HL-60/S4 treated with retinoic acid at 250 ng/mL for 4 days and 3 days (cell line): ENCODE results near the gene VAPB.

Source experiments
- in situ Hi-C: fragments of 300-500 bp; cut with MboI; formaldehyde crosslinking; loops from 2 replicates; pipeline ENCODE4 v1.7.0; 2022; ENCODE audit warnings: low sequenced_read_pairs

Gene VAPB

DNA sequence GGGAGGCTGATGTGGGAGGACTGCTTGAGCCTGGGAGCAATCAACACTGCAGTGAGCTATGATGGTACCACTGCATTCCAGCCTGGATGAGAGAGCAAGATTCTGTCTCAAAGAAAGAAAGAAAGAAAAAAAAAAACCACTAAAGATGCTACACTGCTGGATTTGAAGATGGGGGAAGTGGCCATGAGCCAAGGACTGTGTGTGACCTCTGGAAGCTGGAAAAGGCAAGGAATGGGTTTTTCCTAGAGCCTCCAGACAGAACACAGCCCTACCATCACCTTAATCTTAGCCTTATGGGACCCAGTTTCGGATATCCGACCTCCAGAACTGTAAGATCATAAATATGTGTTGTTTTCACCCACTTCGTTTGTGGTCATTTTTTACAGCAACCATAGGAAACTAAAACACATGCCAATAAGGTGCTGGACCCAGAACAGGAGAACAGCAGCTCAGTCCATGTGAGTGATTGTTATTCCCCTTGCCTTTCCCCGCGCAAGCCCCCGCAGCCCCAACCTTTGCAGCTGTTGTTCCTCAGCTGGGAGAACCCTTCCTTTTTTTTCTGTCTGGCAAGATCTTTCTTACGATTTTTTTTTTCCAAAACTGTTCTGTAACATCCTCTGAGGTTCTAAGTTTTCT, 11.1 kb upstream of the VAPB start:
- in situ Hi-C loops, result no loop called here

DNA sequence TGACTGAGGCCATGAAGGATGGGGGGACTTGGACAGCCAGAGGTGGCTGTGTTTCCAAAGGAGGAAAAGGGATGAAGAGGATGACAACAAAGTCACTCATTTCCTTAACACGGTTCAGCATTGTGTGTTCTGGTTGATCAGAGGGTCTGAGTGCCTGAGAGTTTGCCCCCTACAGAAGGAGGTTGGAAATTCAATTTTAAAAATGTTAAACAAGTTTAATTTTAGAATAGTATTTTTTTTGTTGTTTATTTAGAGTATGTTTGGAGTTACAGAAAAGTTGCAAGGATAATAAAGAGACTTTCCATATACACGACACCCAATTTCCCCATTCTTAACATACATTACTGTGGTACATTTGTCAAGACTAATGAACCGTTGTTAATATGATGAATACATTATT, 10.3 kb upstream of the VAPB start:
- in situ Hi-C loops, result no loop called here

DNA sequence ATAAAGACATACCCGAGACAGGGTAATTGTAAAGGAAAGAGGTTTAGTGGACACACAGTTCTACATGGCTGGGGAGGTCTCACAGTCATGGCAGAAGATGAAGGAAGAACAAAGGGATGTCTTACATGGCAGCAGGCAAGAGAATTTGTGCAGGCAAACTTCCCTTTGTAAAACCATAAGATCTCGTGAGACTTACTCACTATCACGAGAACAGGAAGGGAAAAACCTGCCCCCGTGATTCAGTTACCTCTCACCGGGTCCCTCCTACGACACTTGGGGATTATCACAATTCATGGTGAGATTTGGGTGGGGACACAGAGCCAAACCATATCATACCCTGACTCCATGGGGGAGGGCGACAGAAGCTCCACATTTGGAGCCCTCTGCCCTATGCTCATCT, 7.4 kb upstream of the VAPB start:
- in situ Hi-C loops, result no loop called here

DNA sequence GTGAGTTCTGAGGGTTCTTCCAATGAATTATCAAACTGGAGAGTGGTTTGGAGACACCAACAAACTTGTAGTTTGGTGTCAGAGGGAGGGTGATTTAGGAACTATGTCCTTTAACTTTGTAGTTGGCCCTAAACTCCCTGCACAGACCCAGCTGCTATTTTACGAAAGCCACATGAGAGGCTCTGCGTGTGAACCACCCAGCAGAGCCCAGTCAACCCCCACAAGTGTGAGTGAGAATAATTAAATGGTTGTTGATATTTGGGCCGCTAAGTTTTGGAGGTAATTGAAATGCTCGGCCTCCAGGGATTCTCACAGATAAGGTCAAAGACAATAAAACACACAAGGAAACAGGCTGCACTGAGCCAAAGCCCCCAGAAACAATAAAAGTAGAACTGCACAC, 6.9 kb upstream of the VAPB start:
- in situ Hi-C loops, result no loop called here

DNA sequence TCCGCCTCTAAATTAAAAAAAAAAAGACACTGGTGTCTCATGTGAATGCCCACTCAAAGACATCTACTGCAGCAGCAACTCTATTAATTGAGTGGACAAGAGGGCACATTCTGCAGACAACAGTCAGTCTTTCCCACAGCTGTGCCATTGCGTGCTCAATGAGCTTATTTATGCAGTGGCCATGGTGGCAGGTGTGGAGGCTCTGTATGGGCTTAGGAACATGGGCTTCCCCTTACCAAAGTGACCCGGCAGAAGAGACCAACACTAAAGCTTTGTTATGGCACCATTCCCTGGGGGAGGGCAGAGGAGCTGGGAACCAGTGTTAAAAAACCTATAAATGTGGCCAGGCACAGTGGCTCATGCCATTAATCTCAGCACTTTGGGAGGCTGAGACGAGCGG, 4.2 kb upstream of the VAPB start:
- in situ Hi-C loops, result no loop called here

DNA sequence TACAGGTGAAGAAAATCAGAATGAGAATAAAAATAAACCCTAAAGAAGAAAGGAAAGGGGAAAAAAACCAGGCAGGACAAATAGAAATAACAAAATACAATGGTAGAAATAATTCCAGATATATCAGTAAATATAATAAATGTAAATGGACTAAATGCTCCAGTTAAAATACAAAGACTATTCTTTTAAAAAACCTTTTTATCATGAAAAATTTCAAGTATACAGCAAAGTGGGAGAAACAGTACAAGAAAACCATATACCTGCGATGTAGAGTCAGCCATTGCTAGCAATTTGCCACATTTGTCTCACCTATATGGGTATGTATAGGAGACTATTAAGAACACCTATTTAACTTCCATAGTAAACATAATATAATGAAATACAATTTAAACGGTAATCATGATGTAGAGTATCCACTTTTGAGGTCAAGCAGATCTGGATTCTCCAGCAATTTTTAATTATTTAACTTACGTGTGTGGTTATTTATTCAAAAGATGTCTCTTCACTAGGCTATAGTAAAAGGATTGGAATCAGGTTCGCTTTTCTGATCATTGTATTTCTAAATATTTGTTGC, 914 bp upstream of the VAPB start:
- in situ Hi-C loops, result no loop called here

DNA sequence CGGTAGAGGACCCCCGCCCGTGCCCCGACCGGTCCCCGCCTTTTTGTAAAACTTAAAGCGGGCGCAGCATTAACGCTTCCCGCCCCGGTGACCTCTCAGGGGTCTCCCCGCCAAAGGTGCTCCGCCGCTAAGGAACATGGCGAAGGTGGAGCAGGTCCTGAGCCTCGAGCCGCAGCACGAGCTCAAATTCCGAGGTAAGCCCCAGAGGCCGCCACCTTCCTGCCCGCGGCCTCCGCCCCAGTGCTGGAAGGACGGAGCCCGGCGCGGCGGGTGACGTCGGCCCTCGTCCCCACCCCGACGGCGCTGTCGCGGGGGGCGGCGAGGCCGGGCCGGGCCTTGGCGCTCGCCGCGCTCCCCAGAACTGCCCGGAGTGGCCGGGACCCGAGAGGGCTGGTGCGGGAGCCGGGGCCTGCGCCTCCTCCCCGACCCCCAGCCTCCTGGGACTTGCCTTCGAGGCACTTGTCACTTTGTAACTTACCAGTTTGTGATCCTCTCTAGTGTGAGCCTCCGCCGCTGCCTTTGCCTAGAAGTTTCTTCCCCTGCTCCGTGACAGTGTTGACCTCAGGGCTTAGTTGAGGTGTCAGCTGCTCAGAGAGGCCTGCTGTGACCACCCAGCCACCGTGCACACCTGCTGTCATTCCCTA, 417 bp downstream of the VAPB start:
- in situ Hi-C loops, result no loop called here

DNA sequence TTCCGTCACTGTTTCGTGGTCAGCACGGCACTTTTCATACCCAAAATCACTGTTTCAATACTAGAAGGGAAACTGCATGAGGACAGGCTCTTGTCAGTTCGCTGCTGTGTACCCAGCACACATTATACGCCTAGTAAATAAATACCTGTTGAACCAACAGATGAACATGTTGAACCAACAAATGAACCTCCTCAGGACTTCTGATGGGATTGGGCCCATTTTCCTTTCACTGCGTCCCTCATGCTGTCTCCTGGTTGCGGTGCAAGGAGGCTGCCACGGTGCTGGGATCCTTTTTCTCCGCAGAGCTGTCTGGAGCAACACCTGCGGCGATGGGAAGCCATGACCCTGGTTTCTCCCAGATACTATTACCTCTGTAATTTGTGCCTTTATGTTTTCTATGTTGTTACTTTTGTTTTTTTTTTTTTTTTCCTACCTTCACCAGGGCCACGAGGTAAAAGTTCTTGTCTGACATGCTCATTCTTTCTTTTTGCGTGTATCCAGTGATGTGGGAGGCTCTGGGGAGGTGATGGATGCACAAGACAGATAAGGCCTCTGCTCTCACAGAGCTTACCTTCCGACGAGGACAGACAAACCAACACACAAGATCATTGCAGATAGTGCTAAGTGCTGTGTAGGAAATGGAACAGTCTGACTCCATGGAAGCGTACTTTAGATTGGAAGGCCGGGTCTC, 1.1 kb downstream of the VAPB start:
- in situ Hi-C loops, result no loop called here

DNA sequence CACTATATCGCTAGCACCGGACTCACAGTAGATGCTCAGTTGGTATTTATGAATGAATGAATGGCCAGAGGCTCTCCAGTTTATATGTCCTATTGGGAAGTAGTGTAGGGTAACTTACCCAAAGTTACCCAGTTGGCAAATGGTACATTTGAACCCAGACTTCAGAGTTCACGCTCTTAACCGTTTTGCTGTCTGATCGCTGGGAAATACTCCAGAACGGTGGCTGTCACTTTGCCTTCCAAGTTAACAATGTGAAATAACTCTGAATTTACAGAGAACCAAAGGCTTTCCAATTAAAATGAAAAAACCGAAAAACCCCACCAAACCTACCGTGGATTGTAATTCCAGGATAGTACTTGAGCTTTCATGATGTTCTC, 1.6 kb downstream of the VAPB start:
- in situ Hi-C loops, result no loop called here

DNA sequence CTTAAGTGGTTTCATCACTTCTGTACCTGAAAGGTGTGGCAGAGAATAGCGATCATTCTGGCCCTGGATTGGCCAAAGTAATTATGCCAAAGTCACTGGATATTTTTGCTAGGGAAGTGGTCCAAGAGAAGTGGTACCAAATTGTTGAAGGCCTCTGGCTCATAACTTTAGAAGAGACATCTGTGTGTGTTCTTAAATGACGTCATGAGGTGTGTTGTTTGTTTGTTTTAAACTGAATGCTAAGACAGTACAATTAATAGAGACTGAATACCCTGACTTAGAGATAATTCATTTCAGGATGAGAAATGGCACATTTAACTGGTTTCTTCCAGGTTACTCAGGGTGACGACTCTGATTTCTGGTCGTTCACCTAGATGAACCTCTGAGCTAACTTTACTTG, 3.3 kb downstream of the VAPB start:
- in situ Hi-C loops, result no loop called here

DNA sequence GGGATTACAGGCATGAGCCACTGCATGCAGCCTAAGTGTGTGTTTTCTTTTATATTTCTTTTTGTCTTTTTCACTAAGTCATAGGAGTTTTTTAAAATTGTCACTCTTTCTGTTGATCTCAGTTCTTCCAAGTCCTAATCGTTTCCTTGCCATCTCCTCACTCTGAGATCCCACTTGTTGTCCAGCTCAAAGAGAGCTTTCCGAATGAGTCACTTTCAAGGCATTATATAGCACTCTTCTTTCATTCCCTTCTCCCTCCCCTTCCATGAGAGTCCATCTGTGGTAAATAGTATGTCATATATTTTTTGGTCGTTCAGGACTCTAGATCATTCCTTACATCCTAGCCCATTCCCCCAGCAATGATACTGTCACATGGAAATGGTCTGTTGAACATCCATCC, 4.3 kb downstream of the VAPB start:
- in situ Hi-C loops, result no loop called here

DNA sequence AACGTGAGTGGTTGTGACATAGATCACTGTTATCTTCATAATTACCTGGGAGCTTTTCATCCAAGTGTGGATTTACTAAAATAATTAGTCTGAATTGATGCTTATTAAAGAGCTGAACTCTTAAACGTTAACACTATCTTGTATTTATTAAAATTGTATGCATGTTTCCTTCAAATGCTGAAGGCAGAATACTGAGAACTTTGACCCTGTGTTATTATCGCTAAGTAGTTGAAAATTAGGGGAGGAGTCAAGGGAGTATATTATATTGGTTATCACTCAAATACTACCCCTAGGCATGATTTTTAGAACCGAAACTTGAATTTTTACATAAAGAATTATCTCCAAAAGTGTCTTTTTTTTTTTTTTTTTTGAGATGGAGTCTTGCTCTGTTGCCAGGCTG, 5.8 kb downstream of the VAPB start:
- in situ Hi-C loops, result no loop called here

DNA sequence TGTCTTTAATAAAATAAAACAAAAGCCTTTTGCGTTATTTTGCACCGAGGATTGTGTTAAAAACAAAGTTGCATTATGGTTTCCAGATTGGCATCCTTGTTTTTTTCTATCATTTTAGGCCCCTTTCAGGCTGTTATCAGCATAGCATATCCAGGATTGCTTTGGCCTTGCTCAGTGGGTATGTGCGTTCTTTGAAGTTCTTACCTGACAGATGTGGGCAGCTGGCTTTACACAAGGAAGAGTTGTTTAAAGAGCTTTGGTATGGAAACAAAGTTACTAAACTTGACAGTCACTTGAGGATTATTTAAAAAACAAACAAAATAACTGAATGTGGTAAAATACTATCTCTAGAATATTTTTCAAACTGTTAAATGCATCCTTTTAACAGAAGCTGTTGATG, 6.6 kb downstream of the VAPB start:
- in situ Hi-C loops, result no loop called here

DNA sequence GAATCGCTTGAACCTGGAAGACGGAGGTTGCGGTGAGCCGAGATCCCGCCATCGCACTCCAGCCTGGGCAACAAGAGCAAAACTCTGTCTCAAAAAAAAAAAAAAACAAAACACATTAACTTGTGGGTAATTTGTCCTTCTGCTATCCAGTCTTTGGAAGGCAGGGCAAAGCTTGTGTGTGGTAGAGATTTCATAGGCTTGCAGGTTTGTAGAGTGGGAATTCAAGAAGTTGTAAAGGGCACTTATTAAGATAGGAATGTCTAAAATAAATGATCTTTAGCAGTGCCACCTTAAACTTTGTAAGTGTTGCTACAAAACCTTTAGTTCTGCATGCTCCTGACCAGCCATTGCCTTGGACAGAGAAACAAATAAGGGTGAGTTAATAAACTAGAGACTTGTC, 8.4 kb downstream of the VAPB start:
- in situ Hi-C loops, result no loop called here

DNA sequence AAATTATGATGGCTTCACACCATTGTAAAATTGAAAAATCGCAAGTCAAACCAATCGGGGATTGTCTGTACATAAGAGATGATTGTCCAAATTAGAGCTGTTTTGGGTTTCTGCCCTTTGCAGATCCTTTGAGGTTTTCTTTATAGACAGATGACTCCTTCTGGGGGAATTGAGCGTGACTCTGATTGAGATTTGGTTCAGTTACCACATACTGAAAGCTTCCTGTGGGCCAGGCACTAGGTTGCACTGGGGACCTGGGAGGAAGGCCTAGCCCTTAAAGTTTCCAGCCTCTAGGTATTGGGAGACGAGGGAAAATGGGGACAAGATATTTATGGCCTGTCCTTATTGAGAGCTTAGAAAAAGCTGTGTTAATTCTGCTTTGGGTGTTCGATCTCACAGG, 9.2 kb downstream of the VAPB start:
- in situ Hi-C loops, result no loop called here

DNA sequence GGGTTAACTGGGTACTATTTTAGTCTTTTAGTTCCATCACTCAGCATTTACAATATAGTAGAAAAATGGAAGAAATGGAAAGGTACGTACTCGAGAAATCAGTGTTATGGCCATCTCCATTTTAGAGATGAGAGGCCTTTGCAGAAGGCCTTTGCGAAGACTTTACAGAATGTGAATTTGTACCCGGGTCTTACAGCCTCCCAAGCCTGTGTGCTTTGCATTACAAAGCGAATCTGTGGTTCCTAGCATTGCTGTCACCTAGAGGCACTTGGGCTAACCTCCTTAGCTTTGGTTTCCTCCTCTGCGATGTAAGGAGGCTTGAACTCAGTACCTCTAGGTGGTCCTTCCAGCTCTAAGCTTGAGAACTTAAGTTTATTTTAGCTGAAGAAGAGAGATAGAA, 10.9 kb downstream of the VAPB start:
- in situ Hi-C loops, result no loop called here

DNA sequence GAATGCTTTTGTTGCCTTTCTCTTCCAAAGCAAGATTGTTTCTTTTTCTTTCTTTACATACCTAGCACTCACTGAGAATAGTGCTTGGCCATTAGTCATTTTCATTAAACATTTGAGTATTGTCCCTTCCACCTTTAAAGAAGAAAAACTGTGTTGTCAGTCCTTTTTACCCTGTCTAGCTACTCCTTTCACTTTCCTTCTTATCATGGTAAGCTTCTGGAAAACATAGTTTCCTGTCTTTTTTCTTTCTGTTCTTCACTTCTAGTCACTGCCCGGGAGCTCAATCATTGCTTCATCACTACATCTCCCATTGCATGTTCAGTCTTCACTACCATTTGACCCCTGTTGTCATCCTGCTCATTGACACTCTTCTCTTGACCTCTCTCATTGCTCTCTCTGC, 12.1 kb downstream of the VAPB start:
- in situ Hi-C loops, result no loop called here

DNA sequence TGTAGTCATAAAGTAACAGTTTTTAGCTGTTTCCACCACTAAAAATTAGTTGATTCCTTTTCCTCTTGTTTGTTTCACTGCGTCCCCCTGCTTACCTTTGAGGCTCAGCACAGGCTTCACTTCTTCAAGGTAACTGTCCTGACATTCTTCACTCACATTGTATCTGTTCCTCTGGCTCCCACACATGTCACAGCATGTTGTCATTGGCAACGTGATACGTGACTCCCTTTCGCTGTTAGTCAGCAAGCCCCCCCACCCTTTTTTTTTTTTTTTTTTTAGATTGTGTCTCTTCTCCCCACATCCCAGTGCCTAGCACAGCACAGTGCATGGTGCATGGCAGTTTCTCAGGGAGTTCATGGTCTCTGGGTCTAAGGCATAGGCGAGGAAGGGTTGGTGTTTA, 13.3 kb downstream of the VAPB start:
- in situ Hi-C loops, result no loop called here

DNA sequence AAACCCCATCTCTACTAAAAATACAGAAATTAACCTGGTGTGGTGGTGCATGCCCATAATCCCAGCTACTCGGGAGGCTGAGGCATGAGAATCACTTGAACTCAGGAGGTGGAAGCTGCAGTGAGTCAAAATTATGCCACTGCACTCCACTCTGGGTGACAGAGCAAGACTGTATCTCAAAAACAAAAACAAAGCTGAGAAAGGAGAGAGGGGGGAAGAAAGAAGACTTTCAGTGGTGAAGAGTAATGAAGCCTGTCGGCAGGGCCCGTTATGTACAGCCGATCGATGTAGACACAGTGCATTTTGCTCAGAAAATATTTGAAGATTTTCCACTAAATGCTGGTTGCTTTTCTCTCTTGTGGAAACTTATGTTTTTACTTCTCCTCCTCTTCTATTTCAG, 13.8 kb downstream of the VAPB start:
- in situ Hi-C loops, result no loop called here

DNA sequence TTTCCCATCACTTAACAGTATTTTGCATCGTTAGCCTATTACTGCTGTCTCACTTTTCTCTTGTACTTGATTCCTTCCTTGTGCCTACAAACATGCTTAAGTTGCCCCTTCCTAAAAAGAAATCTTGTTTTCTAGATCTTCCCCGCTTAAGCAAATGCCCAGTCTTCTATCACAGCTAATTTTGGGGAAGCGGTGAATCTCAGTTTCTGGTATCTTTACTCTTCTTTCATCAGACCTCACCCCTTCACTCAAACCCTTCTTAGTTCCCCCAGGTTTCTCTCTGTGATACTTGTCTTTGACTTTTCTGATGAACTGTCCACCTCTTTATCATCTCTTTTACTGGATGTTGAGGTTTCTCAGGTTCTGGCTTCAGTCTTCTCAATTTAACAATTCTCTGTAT, 14.2 kb downstream of the VAPB start:
- in situ Hi-C loops, result no loop called here

DNA sequence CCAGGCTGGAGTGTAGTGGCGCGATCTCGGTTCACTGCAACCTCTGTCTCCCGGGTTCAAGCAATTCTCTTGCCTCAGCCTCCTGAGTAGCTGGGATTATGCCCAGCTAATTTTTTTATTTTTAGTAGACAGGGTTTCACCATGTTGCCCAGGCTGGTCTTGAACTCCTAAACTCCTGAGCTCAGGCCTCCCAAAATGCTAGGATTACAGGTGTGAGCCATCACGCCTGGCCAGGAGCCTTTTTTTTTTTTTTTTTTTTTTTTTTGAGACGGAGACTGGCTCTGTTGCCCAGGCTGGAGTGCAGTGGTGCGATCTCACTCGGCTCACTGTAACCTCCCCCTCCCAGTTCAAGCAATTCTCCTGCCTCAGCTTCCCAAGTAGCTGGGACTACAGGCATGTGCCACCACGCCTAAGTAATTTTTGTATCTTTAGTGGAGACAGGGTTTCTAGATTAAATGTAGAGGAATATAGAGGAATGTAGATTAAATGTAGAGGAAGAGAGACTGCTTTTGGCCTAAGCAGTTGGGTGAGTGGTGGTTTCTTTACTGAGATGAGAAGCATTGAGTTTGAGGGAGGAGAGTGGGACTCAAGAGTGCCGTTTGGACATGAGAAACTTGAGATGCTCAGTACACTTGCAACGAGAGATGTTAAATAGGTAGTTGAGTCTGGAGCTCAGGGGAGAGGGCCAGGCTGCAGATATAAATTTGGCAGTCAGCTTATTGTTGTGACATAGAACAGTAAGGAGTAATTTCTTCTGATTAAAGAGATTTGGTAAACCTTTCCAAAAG, 16.7 kb downstream of the VAPB start:
- in situ Hi-C loops, result no loop called here
